WTC11 (cell line): ENCODE measurements around the gene ALDH5A1.

Experiments
- ETV6 ChIP-seq: sonication (generic); formaldehyde crosslinking; IDR thresholded peaks from 2 replicates; pipeline ENCODE4 v1.8.1; 2022; ENCODE audit warnings: mild to moderate bottlenecking, missing genetic modification reagents
- FOXK1 ChIP-seq: sonication (generic); formaldehyde crosslinking; IDR thresholded peaks from 2 replicates; pipeline ENCODE4 v1.8.0; 2022; ENCODE audit warnings: mild to moderate bottlenecking, moderate library complexity, missing genetic modification reagents
- JAZF1 ChIP-seq: fragments of 250-450 bp; sonication (Bioruptor Pico); IDR thresholded peaks from 2 replicates; pipeline ENCODE4 v1.9.0; 2021; ENCODE audit warnings: moderate library complexity, mild to moderate bottlenecking, inconsistent platforms
- JUN ChIP-seq: sonication (generic); formaldehyde crosslinking; IDR thresholded peaks from 2 replicates; pipeline ENCODE4 v1.8.0; 2023; ENCODE audit warnings: mild to moderate bottlenecking, missing genetic modification reagents
- SMAD3 ChIP-seq: sonication (generic); formaldehyde crosslinking; IDR thresholded peaks from 2 replicates; pipeline ENCODE4 v1.8.0; 2022; ENCODE audit warnings: missing genetic modification reagents, mild to moderate bottlenecking, borderline replicate concordance
- SP1 ChIP-seq: sonication (generic); formaldehyde crosslinking; conservative IDR thresholded peaks from 2 replicates; pipeline ENCODE4 v1.8.1; 2022; ENCODE audit warnings: missing genetic modification reagents
- ZBTB21 ChIP-seq: sonication (generic); formaldehyde crosslinking; IDR thresholded peaks from 2 replicates; pipeline ENCODE4 v1.8.1; 2023; ENCODE audit warnings: mild to moderate bottlenecking, missing genetic modification reagents, borderline replicate concordance
- ZNF317 ChIP-seq: sonication (generic); formaldehyde crosslinking; IDR thresholded peaks from 2 replicates; pipeline ENCODE4 v1.8.1; 2023; ENCODE audit warnings: low read depth, mild to moderate bottlenecking, moderate library complexity, missing genetic modification reagents, borderline replicate concordance
- TF ChIP-seq, protein P1 (sequence below): fragments of 200-600 bp; IDR thresholded peaks from 2 replicates; pipeline ENCODE4 v1.8.0; 2022; ENCODE audit warnings: antibody characterized with exemption
- TF ChIP-seq, protein P2 (sequence below): sonication (generic); formaldehyde crosslinking; IDR thresholded peaks from 2 replicates; pipeline ENCODE4 v1.8.1; 2023; ENCODE audit warnings: mild to moderate bottlenecking, missing genetic modification reagents, moderate library complexity
- TF ChIP-seq, protein P3 (sequence below): sonication (generic); formaldehyde crosslinking; IDR thresholded peaks from 2 replicates; pipeline ENCODE4 v1.8.0; 2022; ENCODE audit warnings: mild to moderate bottlenecking, missing genetic modification reagents
- TF ChIP-seq, protein P4 (sequence below): sonication (generic); formaldehyde crosslinking; IDR thresholded peaks from 2 replicates; pipeline ENCODE4 v1.8.0; 2022; ENCODE audit warnings: missing genetic modification reagents
- TF ChIP-seq, protein P5 (sequence below): sonication (generic); formaldehyde crosslinking; IDR thresholded peaks from 2 replicates; pipeline ENCODE4 v1.8.0; 2023; ENCODE audit warnings: missing genetic modification reagents

DNA sequence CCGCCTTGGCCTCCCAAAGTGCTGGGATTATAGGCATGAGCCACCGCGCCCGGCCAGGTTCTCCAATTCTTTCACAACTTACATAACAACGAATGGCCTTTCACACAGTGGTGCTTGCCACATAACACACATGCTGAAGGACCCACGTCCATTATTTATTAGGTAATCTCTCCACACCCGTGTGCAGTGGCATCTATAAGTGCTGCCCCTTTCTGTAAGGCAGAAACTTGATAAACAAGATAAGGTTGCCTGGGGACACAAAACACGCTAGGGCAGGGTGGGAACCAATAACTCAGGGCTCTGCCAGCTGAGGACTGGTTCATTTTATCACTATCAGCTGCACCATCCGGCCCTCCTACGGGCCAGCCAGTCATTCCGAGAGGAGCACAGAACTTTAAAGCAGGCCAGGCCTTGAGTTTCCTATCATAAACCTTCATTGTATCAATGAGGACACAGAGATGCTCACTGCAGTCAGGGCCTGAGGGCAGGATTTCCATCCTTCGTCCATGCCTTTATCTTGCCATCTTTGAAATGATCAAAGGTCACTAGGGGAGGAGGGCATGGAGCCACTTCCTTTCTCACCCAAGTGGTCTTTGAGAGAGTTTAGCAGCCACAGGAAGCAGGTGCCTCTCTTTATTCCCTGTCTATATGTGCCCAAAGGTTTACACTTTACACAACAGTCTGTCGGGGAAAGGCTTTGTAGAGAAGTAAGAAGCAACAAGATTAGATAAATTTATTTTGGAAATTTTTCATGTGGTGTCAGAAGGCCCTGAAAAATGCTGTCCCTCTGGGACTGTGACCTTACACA, 43.0 kb upstream of the ALDH5A1 start:
- TF ChIP-seq, protein P1, sequence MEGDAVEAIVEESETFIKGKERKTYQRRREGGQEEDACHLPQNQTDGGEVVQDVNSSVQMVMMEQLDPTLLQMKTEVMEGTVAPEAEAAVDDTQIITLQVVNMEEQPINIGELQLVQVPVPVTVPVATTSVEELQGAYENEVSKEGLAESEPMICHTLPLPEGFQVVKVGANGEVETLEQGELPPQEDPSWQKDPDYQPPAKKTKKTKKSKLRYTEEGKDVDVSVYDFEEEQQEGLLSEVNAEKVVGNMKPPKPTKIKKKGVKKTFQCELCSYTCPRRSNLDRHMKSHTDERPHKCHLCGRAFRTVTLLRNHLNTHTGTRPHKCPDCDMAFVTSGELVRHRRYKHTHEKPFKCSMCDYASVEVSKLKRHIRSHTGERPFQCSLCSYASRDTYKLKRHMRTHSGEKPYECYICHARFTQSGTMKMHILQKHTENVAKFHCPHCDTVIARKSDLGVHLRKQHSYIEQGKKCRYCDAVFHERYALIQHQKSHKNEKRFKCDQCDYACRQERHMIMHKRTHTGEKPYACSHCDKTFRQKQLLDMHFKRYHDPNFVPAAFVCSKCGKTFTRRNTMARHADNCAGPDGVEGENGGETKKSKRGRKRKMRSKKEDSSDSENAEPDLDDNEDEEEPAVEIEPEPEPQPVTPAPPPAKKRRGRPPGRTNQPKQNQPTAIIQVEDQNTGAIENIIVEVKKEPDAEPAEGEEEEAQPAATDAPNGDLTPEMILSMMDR, result no peak
- TF ChIP-seq JAZF1 (no peak), FOXK1 (CRISPR knock-in tag) (no peak), SMAD3 (CRISPR knock-in tag) (no peak), SP1 (CRISPR knock-in tag) (no peak), ZNF317 (no peak), JUN (CRISPR knock-in tag) (no peak), ETV6 (CRISPR knock-in tag) (no peak), ZBTB21 (CRISPR knock-in tag) (no peak)
- TF ChIP-seq, protein P2, sequence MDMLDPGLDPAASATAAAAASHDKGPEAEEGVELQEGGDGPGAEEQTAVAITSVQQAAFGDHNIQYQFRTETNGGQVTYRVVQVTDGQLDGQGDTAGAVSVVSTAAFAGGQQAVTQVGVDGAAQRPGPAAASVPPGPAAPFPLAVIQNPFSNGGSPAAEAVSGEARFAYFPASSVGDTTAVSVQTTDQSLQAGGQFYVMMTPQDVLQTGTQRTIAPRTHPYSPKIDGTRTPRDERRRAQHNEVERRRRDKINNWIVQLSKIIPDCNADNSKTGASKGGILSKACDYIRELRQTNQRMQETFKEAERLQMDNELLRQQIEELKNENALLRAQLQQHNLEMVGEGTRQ (CRISPR knock-in tag), result no peak
- TF ChIP-seq, protein P3, sequence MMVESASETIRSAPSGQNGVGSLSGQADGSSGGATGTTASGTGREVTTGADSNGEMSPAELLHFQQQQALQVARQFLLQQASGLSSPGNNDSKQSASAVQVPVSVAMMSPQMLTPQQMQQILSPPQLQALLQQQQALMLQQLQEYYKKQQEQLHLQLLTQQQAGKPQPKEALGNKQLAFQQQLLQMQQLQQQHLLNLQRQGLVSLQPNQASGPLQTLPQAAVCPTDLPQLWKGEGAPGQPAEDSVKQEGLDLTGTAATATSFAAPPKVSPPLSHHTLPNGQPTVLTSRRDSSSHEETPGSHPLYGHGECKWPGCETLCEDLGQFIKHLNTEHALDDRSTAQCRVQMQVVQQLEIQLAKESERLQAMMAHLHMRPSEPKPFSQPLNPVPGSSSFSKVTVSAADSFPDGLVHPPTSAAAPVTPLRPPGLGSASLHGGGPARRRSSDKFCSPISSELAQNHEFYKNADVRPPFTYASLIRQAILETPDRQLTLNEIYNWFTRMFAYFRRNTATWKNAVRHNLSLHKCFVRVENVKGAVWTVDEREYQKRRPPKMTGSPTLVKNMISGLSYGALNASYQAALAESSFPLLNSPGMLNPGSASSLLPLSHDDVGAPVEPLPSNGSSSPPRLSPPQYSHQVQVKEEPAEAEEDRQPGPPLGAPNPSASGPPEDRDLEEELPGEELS (CRISPR knock-in tag), result no peak
- TF ChIP-seq, protein P4, sequence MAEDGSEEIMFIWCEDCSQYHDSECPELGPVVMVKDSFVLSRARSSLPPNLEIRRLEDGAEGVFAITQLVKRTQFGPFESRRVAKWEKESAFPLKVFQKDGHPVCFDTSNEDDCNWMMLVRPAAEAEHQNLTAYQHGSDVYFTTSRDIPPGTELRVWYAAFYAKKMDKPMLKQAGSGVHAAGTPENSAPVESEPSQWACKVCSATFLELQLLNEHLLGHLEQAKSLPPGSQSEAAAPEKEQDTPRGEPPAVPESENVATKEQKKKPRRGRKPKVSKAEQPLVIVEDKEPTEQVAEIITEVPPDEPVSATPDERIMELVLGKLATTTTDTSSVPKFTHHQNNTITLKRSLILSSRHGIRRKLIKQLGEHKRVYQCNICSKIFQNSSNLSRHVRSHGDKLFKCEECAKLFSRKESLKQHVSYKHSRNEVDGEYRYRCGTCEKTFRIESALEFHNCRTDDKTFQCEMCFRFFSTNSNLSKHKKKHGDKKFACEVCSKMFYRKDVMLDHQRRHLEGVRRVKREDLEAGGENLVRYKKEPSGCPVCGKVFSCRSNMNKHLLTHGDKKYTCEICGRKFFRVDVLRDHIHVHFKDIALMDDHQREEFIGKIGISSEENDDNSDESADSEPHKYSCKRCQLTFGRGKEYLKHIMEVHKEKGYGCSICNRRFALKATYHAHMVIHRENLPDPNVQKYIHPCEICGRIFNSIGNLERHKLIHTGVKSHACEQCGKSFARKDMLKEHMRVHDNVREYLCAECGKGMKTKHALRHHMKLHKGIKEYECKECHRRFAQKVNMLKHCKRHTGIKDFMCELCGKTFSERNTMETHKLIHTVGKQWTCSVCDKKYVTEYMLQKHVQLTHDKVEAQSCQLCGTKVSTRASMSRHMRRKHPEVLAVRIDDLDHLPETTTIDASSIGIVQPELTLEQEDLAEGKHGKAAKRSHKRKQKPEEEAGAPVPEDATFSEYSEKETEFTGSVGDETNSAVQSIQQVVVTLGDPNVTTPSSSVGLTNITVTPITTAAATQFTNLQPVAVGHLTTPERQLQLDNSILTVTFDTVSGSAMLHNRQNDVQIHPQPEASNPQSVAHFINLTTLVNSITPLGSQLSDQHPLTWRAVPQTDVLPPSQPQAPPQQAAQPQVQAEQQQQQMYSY, result no peak
- TF ChIP-seq, protein P5, sequence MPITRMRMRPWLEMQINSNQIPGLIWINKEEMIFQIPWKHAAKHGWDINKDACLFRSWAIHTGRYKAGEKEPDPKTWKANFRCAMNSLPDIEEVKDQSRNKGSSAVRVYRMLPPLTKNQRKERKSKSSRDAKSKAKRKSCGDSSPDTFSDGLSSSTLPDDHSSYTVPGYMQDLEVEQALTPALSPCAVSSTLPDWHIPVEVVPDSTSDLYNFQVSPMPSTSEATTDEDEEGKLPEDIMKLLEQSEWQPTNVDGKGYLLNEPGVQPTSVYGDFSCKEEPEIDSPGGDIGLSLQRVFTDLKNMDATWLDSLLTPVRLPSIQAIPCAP, result no peak
